ENCODE results near the gene PRKD2. TPM values are rescaled to one million over a fixed set of nuclear protein-coding genes. Genes with fewer than 3 reads are reported as not detected.
"Not testable (repeated sequence)": the region's sequence is repeated elsewhere in the genome, so short reads cannot be mapped to it uniquely, and the experiment has no call there.

PRKD2 gene
- 13.3 and 19.1 TPM in 2 replicates for total RNA-seq (2014; rRNA removed; shearing (Covaris generic))
- polyA plus RNA-seq (2015; cell fraction: cytosol; rRNA removed) = 23.0 and 29.0 TPM in 2 replicates
- polyA plus RNA-seq (2015; cell fraction: nucleus; rRNA removed) = 32.5 and 33.3 TPM in 2 replicates

- DNase-seq (ENCODE audit: low read depth) = peak; percentile 57
Observed at GRCh38 chr19:46717034-46717715, at the start of gene PRKD2. PRKD2 (minus strand) TSS chr19:46717114; CDS start chr19:46716370, 744 bp downstream.

GRCh38 chr19:46764817-46765291 lies 47.9 kb upstream of the PRKD2 start:
- DNase-seq (ENCODE audit: low read depth) = no peak

GRCh38 chr19:46762245-46762890 lies 45.5 kb upstream of the PRKD2 start:
- DNase-seq (ENCODE audit: low read depth) = no peak

- DNase-seq (ENCODE audit: low read depth) = no peak
Observed at GRCh38 chr19:46761418-46761831, 44.5 kb upstream of the PRKD2 start.

GRCh38 chr19:46760897-46761296 lies 44.0 kb upstream of the PRKD2 start:
- not testable (repeated sequence) for DNase-seq (ENCODE audit: low read depth)

GRCh38 chr19:46760363-46760762 lies 43.4 kb upstream of the PRKD2 start:
- no peak for DNase-seq (ENCODE audit: low read depth)

- DNase-seq (ENCODE audit: low read depth) = no peak
Observed at GRCh38 chr19:46759817-46760333, 43.0 kb upstream of the PRKD2 start.

GRCh38 chr19:46759206-46759605 lies 42.3 kb upstream of the PRKD2 start:
- DNase-seq (ENCODE audit: low read depth) = no peak

GRCh38 chr19:46756544-46756888 lies 39.6 kb upstream of the PRKD2 start:
- no peak for DNase-seq (ENCODE audit: low read depth)

GRCh38 chr19:46755853-46756543 lies 39.1 kb upstream of the PRKD2 start:
- no peak for DNase-seq (ENCODE audit: low read depth)

- DNase-seq (ENCODE audit: low read depth) = peak; percentile 40
Observed at GRCh38 chr19:46755077-46755852, 38.4 kb upstream of the PRKD2 start.

- no peak for DNase-seq (ENCODE audit: low read depth)
Observed at GRCh38 chr19:46753420-46754155, 36.7 kb upstream of the PRKD2 start.

GRCh38 chr19:46748325-46749109 lies 31.6 kb upstream of the PRKD2 start:
- no peak for DNase-seq (ENCODE audit: low read depth)

GRCh38 chr19:46746281-46747057 lies 29.6 kb upstream of the PRKD2 start, which contains the start of gene STRN4:
STRN4 (minus strand) TSS chr19:46746450; CDS start chr19:46746430, 20 bp downstream.
- no peak for DNase-seq (ENCODE audit: low read depth)

GRCh38 chr19:46745521-46746280 lies 28.8 kb upstream of the PRKD2 start, which contains the start of gene FKRP:
FKRP (plus strand) TSS chr19:46746057; CDS start chr19:46755451, 9,394 bp downstream.
- DNase-seq (ENCODE audit: low read depth) = no peak

- DNase-seq (ENCODE audit: low read depth) = no peak
Observed at GRCh38 chr19:46745030-46745429, 28.1 kb upstream of the PRKD2 start.

GRCh38 chr19:46744005-46744691 lies 27.2 kb upstream of the PRKD2 start:
- no peak for DNase-seq (ENCODE audit: low read depth)
